HepG2 (cell line): ENCODE measurements around the gene C4B. TPM values are rescaled to one million over a fixed set of nuclear protein-coding genes. Genes with fewer than 3 reads are reported as not detected.

Source experiments
- ATAC-seq: fragments of 200-7000 bp; cut with Tn5 transposase; 3 replicates; pipeline ENCODE4 v1.9.1; 2020; ENCODE audit warnings: mild to moderate bottlenecking, moderate library complexity
- BruUV-seq: library from RNA; stranded (reverse); fragments of 400-500 nt; replicated peaks from 2 replicates; lab custom pipeline; 2021; lab: Mats Ljungman, UMichigan
- CTCF ChIA-PET: fragments of 300-600 bp; formaldehyde crosslinking; extraction: SDS; loops from one replicate; lab custom pipeline; 2021; ENCODE audit warnings: low total read pairs, inconsistent platforms, low intra/inter-chr PET ratio; lab: Yijun Ruan, JAX
- POLR2A ChIA-PET: fragments of 350-600 bp; sonication (Branson Sonifier 250); formaldehyde crosslinking; loops from one replicate; lab custom pipeline; 2020; ENCODE audit warnings: antibody characterized with exemption, inconsistent platforms; lab: Yijun Ruan, JAX
- DNase-seq: peaks from one replicate; pipeline ENCODE4 v3.0.0-alpha.2; 2015; ENCODE audit warnings: low spot score
- FAIRE-seq: peaks from 3 replicates; lab custom pipeline; 2011; peaks lifted over from hg19 to GRCh38; lab: Jason Lieb, UNC
- H2AFZ ChIP-seq: one replicate; pipeline ENCODE4 v1.6.1; 2011; ENCODE audit warnings: low read length, inconsistent platforms
- H3K27ac ChIP-seq: fragments of 300-600 bp; 3 replicates; pipeline ENCODE4 v1.8.0; 2011; ENCODE audit warnings: mixed run types, mild to moderate bottlenecking, mixed read lengths, low read length, inconsistent platforms; ENCODE audit not compliant: insufficient read depth; ENCODE audit errors: extremely low read length
- H3K27me3 ChIP-seq, 2 experiments: fragments of 200-600 bp in 1 of 2; 2 replicates in 1 of 2; 3 replicates in 1 of 2; pipeline versions ENCODE4 v1.6.0 to v1.8.0; 2011; ENCODE audit warnings: low read length in 2 of 2, mild to moderate bottlenecking in 2 of 2, moderate library complexity in 2 of 2, inconsistent platforms in 1 of 2; ENCODE audit not compliant: insufficient read depth in 2 of 2, control insufficient read depth in 1 of 2
- H3K36me3 ChIP-seq, 2 experiments: fragments of 200-600 bp in 1 of 2; replicated peaks in 1 of 2; 2 replicates in 1 of 2; 3 replicates in 1 of 2; pipeline versions ENCODE4 v1.5.1 to v1.8.0; 2011; ENCODE audit warnings: low read length in 2 of 2, inconsistent platforms in 1 of 2; ENCODE audit not compliant: insufficient read depth in 2 of 2, control insufficient read depth in 1 of 2
- H3K4me1 ChIP-seq: 2 replicates; pipeline ENCODE4 v1.5.1; 2012; ENCODE audit warnings: low read length, inconsistent platforms; ENCODE audit not compliant: insufficient read depth
- H3K4me2 ChIP-seq: 2 replicates; pipeline ENCODE4 v1.6.0; 2011; ENCODE audit warnings: low read depth, low read length, inconsistent platforms
- H3K4me3 ChIP-seq, 3 experiments: fragments of 200-600 bp in 1 of 3; sonication (generic), shearing (Covaris generic) in 1 of 3; replicated peaks in 1 of 3; 2 replicates each; pipeline ENCODE4 v1.5.1; 2011 to 2016; ENCODE audit warnings: low read length in 3 of 3, inconsistent platforms in 2 of 3, low read depth in 2 of 3, mild to moderate bottlenecking in 2 of 3, control low read depth in 1 of 3, mixed read lengths in 1 of 3; ENCODE audit not compliant: insufficient read depth in 1 of 3
- H3K79me2 ChIP-seq: one replicate; pipeline ENCODE4 v1.6.1; 2011; ENCODE audit warnings: low read length, inconsistent platforms; ENCODE audit not compliant: insufficient read depth
- H3K9ac ChIP-seq: 2 replicates; pipeline ENCODE4 v1.6.0; 2011; ENCODE audit warnings: mild to moderate bottlenecking, low read depth, low read length, inconsistent platforms; ENCODE audit not compliant: insufficient read depth
- H3K9me3 ChIP-seq: 2 replicates; pipeline ENCODE4 v1.5.1; 2012; ENCODE audit warnings: mild to moderate bottlenecking, low read length
- H4K20me1 ChIP-seq: 2 replicates; pipeline ENCODE4 v1.6.0; 2011; ENCODE audit warnings: inconsistent platforms, mild to moderate bottlenecking, low read length, moderate library complexity; ENCODE audit not compliant: insufficient read depth
- CBFB ChIP-seq: sonication (generic); formaldehyde crosslinking; IDR thresholded peaks from 2 replicates; pipeline ENCODE4 v1.4.0; 2020; ENCODE audit warnings: missing genetic modification reagents
- FOSL2 ChIP-seq: sonication (generic); formaldehyde crosslinking; IDR thresholded peaks from 2 replicates; pipeline ENCODE4 v1.4.0; 2020; ENCODE audit warnings: missing genetic modification reagents
- GABPA ChIP-seq, 2 experiments: IDR thresholded peaks; 2 replicates each; pipeline ENCODE4 v1.6.1; 2011 to 2016; ENCODE audit warnings: low read depth in 2 of 2, low read length in 1 of 2, missing biosample characterization in 1 of 2, missing genetic modification characterization in 1 of 2
- HNF4A ChIP-seq: sonication (generic); formaldehyde crosslinking; IDR thresholded peaks from 2 replicates; pipeline ENCODE4 v1.4.0; 2020; ENCODE audit warnings: missing genetic modification reagents
- WGBS: methylation state at CpG from one replicate; pipeline ENCODE4 v1.1.6; 2017; ENCODE audit warnings: low lambda C conversion rate; 5-methylcytosine and 5-hydroxymethylcytosine counted together
- in situ Hi-C: cut with HindIII; loops from 2 replicates; pipeline ENCODE4 v1.10.0; 2017; ENCODE audit warnings: low pct_unique_long_range_greater_than_20kb; ENCODE audit not compliant: extremely low pct_ligation_motif_present
- intact Hi-C: fragments of 100-400 bp; cut with micrococcal nuclease; formaldehyde crosslinking; loops from one replicate; pipeline ENCODE4 v1.10.0; 2022; ENCODE audit not compliant: unreplicated experiment
- polyA plus RNA-seq, 8 experiments: library from polyadenylated mRNA; depleted of rRNA in 3 of 8; stranded (reverse) in 7 of 8; unstranded in 1 of 8; fragments of >200 nt; fragmentation: Illumina TruSeq in 4 of 8; extraction: Trizol in 4 of 8; gene quantifications; 2 replicates each; pipeline versions ENCODE4 v1.2.1 to v1.2.3, GENCODE V29; 2011 to 2016; ENCODE audit warnings: low read depth in 4 of 8, missing spikeins in 1 of 8, mixed read lengths in 1 of 8; ENCODE audit not compliant: insufficient read depth in 1 of 8
- total RNA-seq, 5 experiments: library from RNA; depleted of rRNA; stranded (reverse); fragments of >200 nt; fragmentation: Illumina TruSeq; extraction: Trizol; gene quantifications; 2 replicates each; pipeline ENCODE4 v1.2.3, GENCODE V29; 2016; ENCODE audit warnings: low read depth in 1 of 5
- TF ChIP-seq, protein P1 (sequence below): sonication (generic); formaldehyde crosslinking; IDR thresholded peaks from 2 replicates; pipeline ENCODE4 v1.9.0; 2022; ENCODE audit warnings: low read depth, missing genetic modification reagents

Gene C4B
- total and polyA plus RNA-seq, 2 of the 13 experiments (the other 11 are each of a cell fraction or from before 2014, with no cell fraction given) = 167 to 538 TPM

DNA sequence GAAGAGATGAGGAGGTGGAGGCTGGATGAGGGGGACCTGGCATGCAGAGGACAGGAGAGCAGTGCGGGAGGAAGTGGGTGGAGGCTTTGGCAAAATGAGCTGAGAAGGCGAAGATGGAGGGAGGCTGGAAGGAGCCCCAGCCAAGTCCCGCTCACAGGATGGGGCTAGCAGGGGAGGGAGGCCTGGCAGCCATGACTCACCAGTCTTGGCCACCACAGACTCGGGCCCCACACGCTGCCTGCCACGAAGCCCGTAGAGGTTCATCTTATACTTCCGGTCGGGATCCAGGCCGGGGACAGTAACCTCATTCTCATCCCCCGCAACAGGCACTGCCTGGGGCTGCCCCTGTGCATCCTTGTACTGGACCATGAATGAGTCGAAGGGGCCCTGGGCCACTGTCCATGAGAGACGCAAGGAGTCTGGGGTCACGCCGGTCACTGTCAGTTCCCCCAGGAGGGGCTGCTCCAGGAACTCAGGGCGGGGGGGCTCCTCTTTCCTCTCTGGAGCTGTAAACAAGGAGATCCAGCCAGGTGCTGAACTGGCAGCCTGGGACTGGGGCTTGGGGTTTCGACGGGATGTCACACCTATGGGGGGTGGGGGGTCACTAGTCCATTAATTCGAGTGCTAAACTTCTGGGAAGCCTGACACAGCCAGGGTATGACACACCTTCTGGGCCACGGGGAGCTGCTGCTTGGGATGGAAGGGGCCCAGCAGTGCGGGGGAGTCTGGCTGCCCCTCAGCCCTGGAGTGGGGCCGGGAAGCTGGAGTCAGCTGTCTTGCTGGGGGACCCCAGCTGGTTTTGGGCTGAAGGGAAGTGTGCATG is 66.8 kb downstream of the C4B start:
- Histone ChIP-seq H3K4me1 (peaks cover 23% of the 10 kb centered on the region), H3K4me2 (no peak overlapping the region), H4K20me1 (no peaks in the 10 kb centered on the region), H3K36me3 (no peaks in the 10 kb centered on the region), H3K79me2 (no peaks in the 10 kb centered on the region), H3K27ac (no peak overlapping the region), H3K9me3 (no peaks in the 10 kb centered on the region), H2AFZ (no peak overlapping the region), H3K4me3 (no peak overlapping the region), H3K9ac (no peak overlapping the region), H3K27me3 (peaks cover 10 to 69% of the 10 kb centered on the region in 2 experiments; a peak in 4 of 5 replicates)
- DNase-seq = no peak
- ATAC-seq = no peak
- POLR2A ChIA-PET = no interaction called here
- no TSS peak for BruUV-seq
- 43% methylated on average over 9 of the region's 22 CpGs for WGBS
- intact Hi-C loops (no loop called here), in situ Hi-C loops (loop anchor here (25.0 kb wide), 1 partner anchor 706 kb away; no protein-coding TSS in a partner anchor)
- FAIRE-seq = no peak
- TF ChIP-seq, protein P1, sequence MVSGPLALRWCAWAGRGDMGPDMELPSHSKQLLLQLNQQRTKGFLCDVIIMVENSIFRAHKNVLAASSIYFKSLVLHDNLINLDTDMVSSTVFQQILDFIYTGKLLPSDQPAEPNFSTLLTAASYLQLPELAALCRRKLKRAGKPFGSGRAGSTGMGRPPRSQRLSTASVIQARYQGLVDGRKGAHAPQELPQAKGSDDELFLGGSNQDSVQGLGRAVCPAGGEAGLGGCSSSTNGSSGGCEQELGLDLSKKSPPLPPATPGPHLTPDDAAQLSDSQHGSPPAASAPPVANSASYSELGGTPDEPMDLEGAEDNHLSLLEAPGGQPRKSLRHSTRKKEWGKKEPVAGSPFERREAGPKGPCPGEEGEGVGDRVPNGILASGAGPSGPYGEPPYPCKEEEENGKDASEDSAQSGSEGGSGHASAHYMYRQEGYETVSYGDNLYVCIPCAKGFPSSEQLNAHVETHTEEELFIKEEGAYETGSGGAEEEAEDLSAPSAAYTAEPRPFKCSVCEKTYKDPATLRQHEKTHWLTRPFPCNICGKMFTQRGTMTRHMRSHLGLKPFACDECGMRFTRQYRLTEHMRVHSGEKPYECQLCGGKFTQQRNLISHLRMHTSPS = no peak
- TF ChIP-seq GABPA (IDR thresholded peaks at IDR 0.05; ENCODE audit: low read depth, low read length) (no peak), GABPA (CRISPR knock-in tag; IDR thresholded peaks at IDR 0.05; ENCODE audit: low read depth) (peak; percentile 39; the same call in 1 of the 2 replicates), FOSL2 (CRISPR knock-in tag) (0 out of 2 replicates have a peak, but pooled peaks have one; percentile 27)
- CTCF ChIA-PET = no interaction called here

DNA sequence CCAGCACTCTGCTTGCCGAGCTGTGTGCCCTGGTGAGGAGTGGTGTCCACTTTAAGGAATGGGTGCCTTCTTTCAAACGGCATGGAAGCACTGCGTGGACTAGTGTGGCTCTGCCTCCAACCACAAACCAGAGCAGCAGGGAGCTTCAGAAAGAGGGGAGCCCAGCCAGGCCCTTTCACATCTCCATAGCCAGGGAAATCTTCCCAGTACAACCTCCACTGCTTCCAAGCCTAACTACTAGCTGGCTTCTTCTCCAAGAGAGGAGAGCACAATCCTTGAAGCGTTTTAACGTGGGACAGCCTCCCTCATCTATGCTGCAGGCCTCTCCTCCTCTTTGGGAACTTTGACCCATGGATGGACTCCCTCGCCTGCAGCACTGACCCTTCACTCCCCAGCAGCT is 67.9 kb downstream of the C4B start:
- Histone ChIP-seq H3K9me3 (no peaks in the 10 kb centered on the region), H4K20me1 (no peaks in the 10 kb centered on the region), H3K27me3 (peaks cover 8 to 62% of the 10 kb centered on the region in 2 experiments; a peak in 4 of 5 replicates), H3K4me1 (peaks cover 32% of the 10 kb centered on the region), H2AFZ (no peak overlapping the region), H3K36me3 (no peaks in the 10 kb centered on the region), H3K4me2 (no peak overlapping the region), H3K27ac (no peak overlapping the region), H3K9ac (no peak overlapping the region), H3K4me3 (no peak overlapping the region), H3K79me2 (no peaks in the 10 kb centered on the region)
- ChIA-PET POLR2A (no interaction called here), CTCF (no interaction called here)
- no peak for ATAC-seq
- 4% methylated on average over 6 of the region's 6 CpGs for WGBS
- DNase-seq = no peak
- FAIRE-seq = no peak
- intact Hi-C loops (no loop called here), in situ Hi-C loops (loop anchor here (25.0 kb wide), 1 partner anchor 705 kb away; no protein-coding TSS in a partner anchor)
- TF ChIP-seq HNF4A (CRISPR knock-in tag) (peak; percentile 9; the same call in 1 of the 2 replicates), CBFB (CRISPR knock-in tag) (no peak)
- BruUV-seq = no TSS peak
